Measurements from ENCODE around the gene GABRR3. TPM values are rescaled to one million over a fixed set of nuclear protein-coding genes. Genes with fewer than 3 reads are reported as not detected.

GABRR3 gene
- total RNA-seq, 1 donor from 2014 or later, result not detected

DNA sequence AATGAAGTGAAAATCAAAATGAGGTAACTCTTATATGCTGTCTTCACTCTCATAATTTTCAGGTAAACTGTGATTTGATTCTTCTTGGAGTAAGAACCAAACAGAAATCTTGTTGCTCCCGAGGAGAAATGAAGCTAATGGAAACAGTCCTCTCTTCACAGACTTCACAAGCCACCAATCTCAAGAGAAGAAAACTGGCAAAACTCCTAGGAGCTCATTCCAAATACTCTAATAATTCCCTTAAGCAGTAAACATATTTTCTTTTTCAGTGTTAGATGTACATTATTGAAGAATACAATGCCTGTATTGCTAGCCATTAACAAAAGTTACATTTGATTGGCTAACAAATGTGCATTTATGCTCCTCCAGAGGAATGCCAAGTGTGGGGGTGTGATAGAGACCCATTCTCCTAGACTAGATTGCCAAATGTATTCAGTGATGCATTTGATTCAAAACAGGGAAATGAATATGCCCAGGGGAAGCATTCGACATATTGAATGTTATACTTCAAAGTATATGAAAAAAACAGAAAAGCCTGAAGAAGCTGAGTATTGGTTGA lies 51.1 kb downstream of the GABRR3 start:
- no peaks in the 10 kb centered on the region for H3K36me3 ChIP-seq
- peaks cover 4% of the 10 kb centered on the region for H3K4me1 ChIP-seq
- ATAC-seq (no peak), DNase-seq (no peak)
- TF ChIP-seq, protein P1, sequence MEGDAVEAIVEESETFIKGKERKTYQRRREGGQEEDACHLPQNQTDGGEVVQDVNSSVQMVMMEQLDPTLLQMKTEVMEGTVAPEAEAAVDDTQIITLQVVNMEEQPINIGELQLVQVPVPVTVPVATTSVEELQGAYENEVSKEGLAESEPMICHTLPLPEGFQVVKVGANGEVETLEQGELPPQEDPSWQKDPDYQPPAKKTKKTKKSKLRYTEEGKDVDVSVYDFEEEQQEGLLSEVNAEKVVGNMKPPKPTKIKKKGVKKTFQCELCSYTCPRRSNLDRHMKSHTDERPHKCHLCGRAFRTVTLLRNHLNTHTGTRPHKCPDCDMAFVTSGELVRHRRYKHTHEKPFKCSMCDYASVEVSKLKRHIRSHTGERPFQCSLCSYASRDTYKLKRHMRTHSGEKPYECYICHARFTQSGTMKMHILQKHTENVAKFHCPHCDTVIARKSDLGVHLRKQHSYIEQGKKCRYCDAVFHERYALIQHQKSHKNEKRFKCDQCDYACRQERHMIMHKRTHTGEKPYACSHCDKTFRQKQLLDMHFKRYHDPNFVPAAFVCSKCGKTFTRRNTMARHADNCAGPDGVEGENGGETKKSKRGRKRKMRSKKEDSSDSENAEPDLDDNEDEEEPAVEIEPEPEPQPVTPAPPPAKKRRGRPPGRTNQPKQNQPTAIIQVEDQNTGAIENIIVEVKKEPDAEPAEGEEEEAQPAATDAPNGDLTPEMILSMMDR (IDR thresholded peaks at IDR 0.05), result no peak
- no peak overlapping the region for H3K27ac ChIP-seq
- intact Hi-C loops (cut with DNase I), result no loop called here
- no peak overlapping the region for H3K4me3 ChIP-seq
- no peaks in the 10 kb centered on the region for H3K9me3 ChIP-seq
- H3K27me3 ChIP-seq (ENCODE audit: low read depth), result no peaks in the 10 kb centered on the region

DNA sequence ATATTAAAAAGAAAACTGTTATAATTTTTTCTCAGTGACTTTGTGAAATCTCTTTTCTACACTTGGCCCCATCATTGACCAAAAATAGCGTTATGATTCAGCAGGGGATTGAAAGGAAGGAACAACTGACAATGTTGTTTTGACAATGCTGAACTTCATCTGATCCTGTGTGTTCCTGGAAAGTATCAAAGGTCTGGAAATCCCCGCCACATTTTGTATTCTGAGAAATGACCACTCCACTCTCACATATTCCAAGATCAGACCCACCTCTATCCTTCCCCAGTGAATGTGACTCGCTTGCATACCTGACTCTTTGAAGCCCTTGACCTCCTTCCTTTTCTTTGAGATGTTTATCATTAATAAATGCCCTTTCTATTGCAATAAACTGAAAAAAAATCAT lies 53.2 kb downstream of the GABRR3 start:
- no peak overlapping the region for H3K27ac ChIP-seq
- TF ChIP-seq, protein P1 (IDR thresholded peaks at IDR 0.05), result no peak
- intact Hi-C loops (cut with DNase I), result no loop called here
- no peaks in the 10 kb centered on the region for H3K27me3 ChIP-seq (ENCODE audit: low read depth)
- DNase-seq, result no peak
- H3K4me1 ChIP-seq, result peaks cover 4% of the 10 kb centered on the region
- H3K36me3 ChIP-seq, result no peaks in the 10 kb centered on the region
- ATAC-seq, result peak in 1 of 2 donors; percentile 54
- no peak overlapping the region for H3K4me3 ChIP-seq
- no peaks in the 10 kb centered on the region for H3K9me3 ChIP-seq

DNA sequence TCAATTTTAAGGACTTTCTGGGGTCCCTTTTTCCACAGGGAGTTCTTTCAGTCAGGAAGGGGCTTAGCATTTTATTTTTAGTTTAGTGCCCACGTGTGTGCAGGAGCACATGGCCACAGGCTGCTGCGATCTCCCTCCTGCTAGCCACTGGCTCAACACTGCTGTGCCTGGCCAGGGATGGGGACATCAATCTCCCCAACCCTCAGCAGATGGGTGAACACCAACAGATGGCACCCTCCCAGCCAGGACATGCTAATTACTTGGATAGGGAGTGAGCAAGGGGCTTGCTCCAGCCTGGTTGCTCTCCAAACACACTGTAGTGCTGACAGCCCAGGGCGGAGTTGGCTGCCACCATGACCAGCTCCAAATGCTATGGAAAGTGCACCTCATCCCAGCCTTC lies 55.5 kb downstream of the GABRR3 start:
- no peak for DNase-seq
- no peak for ATAC-seq
- no peaks in the 10 kb centered on the region for H3K36me3 ChIP-seq
- intact Hi-C loops (cut with DNase I), result no loop called here
- H3K27ac ChIP-seq, result no peak overlapping the region
- peaks cover 4% of the 10 kb centered on the region for H3K4me1 ChIP-seq
- no peaks in the 10 kb centered on the region for H3K9me3 ChIP-seq
- no peak overlapping the region for H3K4me3 ChIP-seq
- TF ChIP-seq, protein P1 (IDR thresholded peaks at IDR 0.05), result no peak
- no peaks in the 10 kb centered on the region for H3K27me3 ChIP-seq (ENCODE audit: low read depth)

DNA sequence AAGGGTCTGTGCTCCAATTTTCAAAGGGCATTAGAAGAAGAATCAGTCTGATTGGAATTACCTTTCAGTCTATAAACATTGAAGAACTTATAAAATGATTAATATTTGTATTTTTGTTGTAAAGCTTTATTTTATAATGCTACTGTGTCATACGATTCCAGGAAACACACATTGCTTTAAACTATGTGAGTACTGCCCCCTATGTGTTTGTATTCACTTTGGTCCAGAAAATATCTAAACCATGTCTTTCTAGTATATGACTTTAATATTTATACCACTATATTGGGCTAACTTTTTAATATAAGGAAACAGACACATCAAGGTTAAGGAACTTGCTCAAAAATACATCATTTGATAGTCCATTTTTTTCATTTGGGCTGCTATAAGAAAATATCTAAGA lies 59.6 kb downstream of the GABRR3 start:
- H3K36me3 ChIP-seq, result no peaks in the 10 kb centered on the region
- no peaks in the 10 kb centered on the region for H3K9me3 ChIP-seq
- no peak overlapping the region for H3K27ac ChIP-seq
- DNase-seq (no peak), ATAC-seq (no peak)
- H3K4me1 ChIP-seq, result peaks cover 18% of the 10 kb centered on the region
- H3K4me3 ChIP-seq, result no peak overlapping the region
- TF ChIP-seq, protein P1 (IDR thresholded peaks at IDR 0.05), result no peak
- no peaks in the 10 kb centered on the region for H3K27me3 ChIP-seq (ENCODE audit: low read depth)
- intact Hi-C loops (cut with DNase I), result no loop called here

DNA sequence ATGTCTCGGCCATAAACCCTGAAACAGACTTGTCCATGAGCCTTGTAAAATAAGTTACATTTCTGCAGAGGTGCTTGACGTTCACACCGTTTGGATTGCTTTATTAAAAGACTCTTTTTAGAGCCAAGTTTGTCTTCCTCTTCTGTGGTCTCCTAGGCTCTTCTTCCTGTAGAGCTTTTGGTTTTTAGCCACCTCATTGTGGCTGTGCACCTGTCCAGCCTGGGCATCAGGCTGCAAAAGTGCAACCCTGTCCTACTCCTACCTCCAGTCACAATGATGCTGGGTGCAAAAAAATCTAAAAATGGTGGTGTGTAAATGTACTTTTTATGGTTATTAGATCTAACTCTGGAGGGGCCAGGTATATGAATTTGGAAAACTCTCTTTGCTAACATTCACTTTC lies 60.1 kb downstream of the GABRR3 start:
- Histone ChIP-seq H3K27me3 (ENCODE audit: low read depth) (no peaks in the 10 kb centered on the region), H3K27ac (no peak overlapping the region), H3K4me3 (no peak overlapping the region), H3K36me3 (no peaks in the 10 kb centered on the region), H3K9me3 (no peaks in the 10 kb centered on the region), H3K4me1 (peaks cover 22% of the 10 kb centered on the region)
- intact Hi-C loops (cut with DNase I), result no loop called here
- TF ChIP-seq, protein P1 (IDR thresholded peaks at IDR 0.05), result no peak
- ATAC-seq (no peak), DNase-seq (no peak)
